HCT116 (cell line): ENCODE results near the gene TMEM61. TPM values are rescaled to one million over a fixed set of nuclear protein-coding genes. Genes with fewer than 3 reads are reported as not detected.

Source experiments
- ATAC-seq: fragments of 200-7000 bp; cut with Tn5 transposase; 2 replicates; pipeline ENCODE4 v1.9.1; 2020; ENCODE audit warnings: mild to moderate bottlenecking, moderate library complexity
- BruUV-seq: library from RNA; stranded (reverse); fragments of 400-500 nt; replicated peaks from 2 replicates; lab custom pipeline; 2021; lab: Mats Ljungman, UMichigan
- CTCF ChIA-PET: fragments of 300-600 bp; sonication (Branson Sonifier 250); formaldehyde crosslinking; loops from one replicate; lab custom pipeline; 2021; ENCODE audit warnings: antibody characterized with exemption; lab: Charles Lee
- POLR2A ChIA-PET: fragments of 300-600, 350-600 bp; sonication (Branson Sonifier 250); formaldehyde crosslinking; loops from one replicate; lab custom pipeline; 2021; ENCODE audit warnings: antibody characterized with exemption; lab: Charles Lee
- RAD21 ChIA-PET, 2 experiments: fragments of 300-600 bp; sonication (Branson Sonifier 250); formaldehyde crosslinking; loops; one replicate each; lab custom pipeline; 2023; ENCODE audit warnings: low total read pairs in 2 of 2; ENCODE audit not compliant: uncharacterized antibody in 2 of 2, unreplicated experiment in 2 of 2, low non-redundant PET in 1 of 2; lab: Charles Lee
- DNase-seq: peaks from one replicate; pipeline ENCODE4 v3.0.0-alpha.2; 2010; ENCODE audit warnings: low read depth, low spot score
- H2AFZ ChIP-seq: fragments of 200-600 bp; shearing (Covaris generic), sonication (generic); 2 replicates; pipeline ENCODE4 v1.6.1; 2017; ENCODE audit warnings: low read depth, mixed run types, mixed read lengths, antibody characterized with exemption, low read length; ENCODE audit not compliant: poor library complexity, severe bottlenecking
- H3K27ac ChIP-seq: 2 replicates; pipeline ENCODE4 v1.5.1; 2012; ENCODE audit warnings: low read depth, low read length
- H3K27me3 ChIP-seq: fragments of 200-600 bp; sonication (generic); 2 replicates; pipeline ENCODE4 v1.6.1; 2016; ENCODE audit warnings: mixed run types, low read length, mixed read lengths; ENCODE audit not compliant: insufficient read depth
- H3K36me3 ChIP-seq, 2 experiments: fragments of 200-500 bp in 1 of 2; fragments of 200-600 bp in 1 of 2; sonication (Bioruptor generic) in 1 of 2; sonication (generic) in 1 of 2; 2 replicates each; pipeline versions ENCODE4 v1.5.1 to v1.6.1; 2014 to 2016; ENCODE audit warnings: low read length in 2 of 2, inconsistent platforms in 1 of 2, mixed read lengths in 1 of 2, mixed run types in 1 of 2; ENCODE audit not compliant: insufficient read depth in 2 of 2, control insufficient read depth in 1 of 2
- H3K4me1 ChIP-seq, 2 experiments: fragments of 200-600 bp in 1 of 2; sonication (generic) in 1 of 2; 2 replicates each; pipeline versions ENCODE4 v1.5.1 to v1.6.1; 2012 to 2017; ENCODE audit warnings: low read length in 2 of 2, inconsistent platforms in 1 of 2, mild to moderate bottlenecking in 1 of 2, mixed read lengths in 1 of 2, mixed run types in 1 of 2, moderate library complexity in 1 of 2; ENCODE audit not compliant: insufficient read depth in 2 of 2, control insufficient read depth in 1 of 2
- H3K4me2 ChIP-seq: fragments of 200-600 bp; sonication (generic); 2 replicates; pipeline ENCODE4 v1.6.1; 2017; ENCODE audit warnings: mixed run types, low read length, mixed read lengths
- H3K4me3 ChIP-seq, 2 experiments: fragments of 200-600 bp in 1 of 2; sonication (generic) in 1 of 2; replicated peaks in 1 of 2; 2 replicates each; pipeline ENCODE4 v1.5.1; 2011 to 2016; ENCODE audit warnings: low read length in 2 of 2, control low read depth in 1 of 2, low read depth in 1 of 2, mild to moderate bottlenecking in 1 of 2, mixed read lengths in 1 of 2, mixed run types in 1 of 2
- H3K79me2 ChIP-seq: fragments of 200-600 bp; sonication (generic); 2 replicates; pipeline ENCODE4 v1.6.1; 2017; ENCODE audit warnings: mild to moderate bottlenecking, mixed run types, low read length, moderate library complexity, mixed read lengths; ENCODE audit not compliant: insufficient read depth
- H3K9ac ChIP-seq: fragments of 200-600 bp; sonication (generic); 2 replicates; pipeline ENCODE4 v1.6.1; 2016; ENCODE audit warnings: low read length, mixed read lengths
- H3K9me2 ChIP-seq: fragments of 200-600 bp; sonication (generic), shearing (Covaris generic); 2 replicates; pipeline ENCODE4 v1.6.1; 2017; ENCODE audit warnings: mixed run types, mild to moderate bottlenecking, moderate library complexity; ENCODE audit not compliant: insufficient read depth
- H3K9me3 ChIP-seq, 2 experiments: fragments of 200-500 bp in 1 of 2; fragments of 200-600 bp in 1 of 2; sonication (Bioruptor generic) in 1 of 2; sonication (generic) in 1 of 2; 2 replicates each; pipeline ENCODE4 v1.6.1; 2014 to 2017; ENCODE audit warnings: low read length in 2 of 2, mixed read lengths in 2 of 2, inconsistent platforms in 1 of 2, low read depth in 1 of 2, mild to moderate bottlenecking in 1 of 2, mixed run types in 1 of 2, moderate library complexity in 1 of 2; ENCODE audit not compliant: control insufficient read depth in 1 of 2, insufficient read depth in 1 of 2
- H4K20me1 ChIP-seq: fragments of 200-600 bp; sonication (generic), shearing (Covaris generic); 2 replicates; pipeline ENCODE4 v1.6.1; 2017; ENCODE audit warnings: mixed run types, mild to moderate bottlenecking, moderate library complexity; ENCODE audit not compliant: insufficient read depth
- CBX3 ChIP-seq: IDR thresholded peaks from 2 replicates; pipeline ENCODE4 v1.6.1; 2012; ENCODE audit warnings: low read depth
- ELF1 ChIP-seq: IDR thresholded peaks from 2 replicates; pipeline ENCODE4 v1.6.1; 2012; ENCODE audit warnings: low read depth, borderline replicate concordance
- EZH2phosphoT487 ChIP-seq: fragments of 200-600 bp; IDR thresholded peaks from 2 replicates; pipeline ENCODE4 v1.6.1; 2018; ENCODE audit warnings: antibody characterized with exemption, borderline replicate concordance
- FOSL1 ChIP-seq: IDR thresholded peaks from 2 replicates; pipeline ENCODE4 v1.6.1; 2012; ENCODE audit warnings: low read depth
- POLR2A ChIP-seq: IDR thresholded peaks from 2 replicates; pipeline ENCODE4 v1.7.0; 2011; ENCODE audit warnings: borderline replicate concordance; ENCODE audit not compliant: insufficient read depth, insufficient read length; ENCODE audit errors: extremely low read depth
- SP1 ChIP-seq: IDR thresholded peaks from 2 replicates; pipeline ENCODE4 v1.6.1; 2012; ENCODE audit warnings: low read depth
- TCF7L2 ChIP-seq: IDR thresholded peaks from 2 replicates; pipeline ENCODE4 v1.7.0; 2011; ENCODE audit warnings: borderline replicate concordance, inconsistent platforms; ENCODE audit not compliant: insufficient read depth, insufficient read length; ENCODE audit errors: extremely low read depth
- YY1 ChIP-seq: IDR thresholded peaks from 2 replicates; pipeline ENCODE4 v1.6.1; 2011; ENCODE audit warnings: low read length, low read depth, moderate library complexity, mild to moderate bottlenecking; ENCODE audit not compliant: insufficient replicate concordance; ENCODE audit errors: extremely low read depth
- intact Hi-C: fragments of 100-400 bp; cut with micrococcal nuclease; formaldehyde crosslinking; loops from 2 replicates; pipeline ENCODE4 v1.10.0; 2022
- total RNA-seq: library from RNA; stranded (reverse); gene quantifications from one replicate; pipeline ENCODE4 v1.2.1, GENCODE V29; 2021; ENCODE audit not compliant: unreplicated experiment
- TF ChIP-seq, protein P1 (sequence below): IDR thresholded peaks from 2 replicates; pipeline ENCODE4 v1.6.1; 2012
- TF ChIP-seq, protein P2 (sequence below): IDR thresholded peaks from 2 replicates; pipeline ENCODE4 v1.6.1; 2011; ENCODE audit warnings: mild to moderate bottlenecking, low read length, moderate library complexity; ENCODE audit not compliant: insufficient replicate concordance; ENCODE audit errors: extremely low read depth
- TF ChIP-seq, protein P3 (sequence below), 3 experiments: fragments of 200-600 bp in 1 of 3; sonication (generic) in 1 of 3; IDR thresholded peaks in 2 of 3; conservative IDR thresholded peaks in 1 of 3; 2 replicates each; pipeline ENCODE4 v1.5.1; 2012 to 2017; ENCODE audit warnings: low read depth in 2 of 3, low read length in 2 of 3, antibody characterized with exemption in 1 of 3, borderline replicate concordance in 1 of 3, control low read depth in 1 of 3, mild to moderate bottlenecking in 1 of 3, mixed read lengths in 1 of 3, mixed run types in 1 of 3, moderate library complexity in 1 of 3; ENCODE audit not compliant: insufficient read depth in 1 of 3

Gene TMEM61
- total RNA-seq, 1 experiment from 2014 or later: 4.4 TPM

DNA sequence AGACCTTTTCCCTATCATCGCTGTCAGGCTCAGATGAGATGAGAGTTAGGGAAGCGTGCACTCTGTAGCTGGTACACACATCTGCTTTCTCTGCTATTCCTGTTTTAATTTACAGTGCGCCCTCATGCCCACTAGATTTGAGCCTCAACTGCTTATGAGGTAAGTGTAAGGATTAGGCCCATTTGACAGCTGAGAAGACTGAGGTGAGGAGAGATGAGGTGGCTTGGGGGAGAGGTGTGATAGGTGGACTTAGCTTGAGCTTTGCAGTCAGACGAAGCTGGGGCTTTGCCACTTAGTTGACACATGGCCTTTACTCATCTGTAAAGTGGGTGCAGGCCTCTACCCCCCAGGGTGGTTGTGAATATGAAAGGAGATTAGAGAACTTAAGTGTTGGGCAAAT, 8.5 kb downstream of the TMEM61 start:
- Histone ChIP-seq H3K9me2 (no peaks in the 10 kb centered on the region), H4K20me1 (no peaks in the 10 kb centered on the region), H3K27ac (no peak overlapping the region), H3K9ac (no peak overlapping the region), H2AFZ (no peak overlapping the region), H3K4me3 (no peak overlapping the region), H3K27me3 (no peaks in the 10 kb centered on the region), H3K9me3 (no peaks in the 10 kb centered on the region), H3K4me2 (no peak overlapping the region), H3K36me3 (no peaks in the 10 kb centered on the region), H3K79me2 (no peaks in the 10 kb centered on the region), H3K4me1 (peaks cover 0 to 4% of the 10 kb centered on the region in 2 experiments; a peak in 1 of 4 replicates)
- ChIA-PET CTCF (interaction anchor here (1.1 to 2.4 kb wide), 3 partner anchors 33 to 44 kb away, joined by 3 to 15 read pairs (median 12); no protein-coding TSS in a partner anchor), POLR2A (no interaction called here), RAD21 (no interaction called here)
- ATAC-seq: no peak
- TF ChIP-seq, protein P1, sequence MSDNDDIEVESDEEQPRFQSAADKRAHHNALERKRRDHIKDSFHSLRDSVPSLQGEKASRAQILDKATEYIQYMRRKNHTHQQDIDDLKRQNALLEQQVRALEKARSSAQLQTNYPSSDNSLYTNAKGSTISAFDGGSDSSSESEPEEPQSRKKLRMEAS: no peak
- TF ChIP-seq ELF1: no peak
- TF ChIP-seq TCF7L2: no peak
- no peak for TF ChIP-seq POLR2A
- no peak for TF ChIP-seq EZH2phosphoT487
- TF ChIP-seq YY1: no peak
- TF ChIP-seq, protein P2, sequence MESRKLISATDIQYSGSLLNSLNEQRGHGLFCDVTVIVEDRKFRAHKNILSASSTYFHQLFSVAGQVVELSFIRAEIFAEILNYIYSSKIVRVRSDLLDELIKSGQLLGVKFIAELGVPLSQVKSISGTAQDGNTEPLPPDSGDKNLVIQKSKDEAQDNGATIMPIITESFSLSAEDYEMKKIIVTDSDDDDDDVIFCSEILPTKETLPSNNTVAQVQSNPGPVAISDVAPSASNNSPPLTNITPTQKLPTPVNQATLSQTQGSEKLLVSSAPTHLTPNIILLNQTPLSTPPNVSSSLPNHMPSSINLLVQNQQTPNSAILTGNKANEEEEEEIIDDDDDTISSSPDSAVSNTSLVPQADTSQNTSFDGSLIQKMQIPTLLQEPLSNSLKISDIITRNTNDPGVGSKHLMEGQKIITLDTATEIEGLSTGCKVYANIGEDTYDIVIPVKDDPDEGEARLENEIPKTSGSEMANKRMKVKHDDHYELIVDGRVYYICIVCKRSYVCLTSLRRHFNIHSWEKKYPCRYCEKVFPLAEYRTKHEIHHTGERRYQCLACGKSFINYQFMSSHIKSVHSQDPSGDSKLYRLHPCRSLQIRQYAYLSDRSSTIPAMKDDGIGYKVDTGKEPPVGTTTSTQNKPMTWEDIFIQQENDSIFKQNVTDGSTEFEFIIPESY: no peak
- no peak for TF ChIP-seq SP1
- no peak for TF ChIP-seq CBX3
- TF ChIP-seq, protein P3, sequence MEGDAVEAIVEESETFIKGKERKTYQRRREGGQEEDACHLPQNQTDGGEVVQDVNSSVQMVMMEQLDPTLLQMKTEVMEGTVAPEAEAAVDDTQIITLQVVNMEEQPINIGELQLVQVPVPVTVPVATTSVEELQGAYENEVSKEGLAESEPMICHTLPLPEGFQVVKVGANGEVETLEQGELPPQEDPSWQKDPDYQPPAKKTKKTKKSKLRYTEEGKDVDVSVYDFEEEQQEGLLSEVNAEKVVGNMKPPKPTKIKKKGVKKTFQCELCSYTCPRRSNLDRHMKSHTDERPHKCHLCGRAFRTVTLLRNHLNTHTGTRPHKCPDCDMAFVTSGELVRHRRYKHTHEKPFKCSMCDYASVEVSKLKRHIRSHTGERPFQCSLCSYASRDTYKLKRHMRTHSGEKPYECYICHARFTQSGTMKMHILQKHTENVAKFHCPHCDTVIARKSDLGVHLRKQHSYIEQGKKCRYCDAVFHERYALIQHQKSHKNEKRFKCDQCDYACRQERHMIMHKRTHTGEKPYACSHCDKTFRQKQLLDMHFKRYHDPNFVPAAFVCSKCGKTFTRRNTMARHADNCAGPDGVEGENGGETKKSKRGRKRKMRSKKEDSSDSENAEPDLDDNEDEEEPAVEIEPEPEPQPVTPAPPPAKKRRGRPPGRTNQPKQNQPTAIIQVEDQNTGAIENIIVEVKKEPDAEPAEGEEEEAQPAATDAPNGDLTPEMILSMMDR (IDR thresholded peaks at IDR 0.05 in 2 of 3, conservative IDR thresholded peaks at IDR 0.05 in 1 of 3; ENCODE audit: borderline replicate concordance in 1 of 3, insufficient read depth in 1 of 3, low read depth in 2 of 3, low read length in 2 of 3): no peak
- TF ChIP-seq FOSL1: no peak
- no peak for DNase-seq
- BruUV-seq: no TSS peak
- intact Hi-C loops: no loop called here
